Nucleus accumbens (tissue), 56 donors: Measurements from ENCODE around the gene ZKSCAN3.
"Not testable (repeated sequence)": the region's sequence is repeated elsewhere in the genome, so short reads cannot be mapped to it uniquely, and the experiment has no call there.

Source experiments
- DNase-seq, 56 donors: peaks; one replicate each; lab custom pipeline; 2025; lab: John Stamatoyannopoulos, UW

ZKSCAN3 gene

DNA sequence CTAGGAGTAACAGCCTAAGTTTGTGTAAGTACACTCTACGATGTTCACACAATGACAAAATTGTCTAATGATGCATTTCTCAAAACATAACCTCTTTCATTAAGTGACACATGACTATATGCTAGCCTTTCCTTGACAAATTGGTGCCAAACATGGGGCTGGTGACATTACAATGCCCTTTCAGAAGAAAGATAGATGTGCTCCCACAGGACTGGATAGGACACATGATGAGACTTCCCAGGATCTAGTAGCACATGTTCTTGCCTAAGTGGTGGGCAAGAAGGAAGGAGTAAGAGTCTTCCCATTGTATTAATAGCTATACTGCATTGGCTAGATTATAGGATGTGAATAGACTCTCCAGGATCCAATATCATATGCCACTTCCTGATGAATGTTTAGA, 21.5 kb downstream of the ZKSCAN3 start:
- no peak for DNase-seq

DNA sequence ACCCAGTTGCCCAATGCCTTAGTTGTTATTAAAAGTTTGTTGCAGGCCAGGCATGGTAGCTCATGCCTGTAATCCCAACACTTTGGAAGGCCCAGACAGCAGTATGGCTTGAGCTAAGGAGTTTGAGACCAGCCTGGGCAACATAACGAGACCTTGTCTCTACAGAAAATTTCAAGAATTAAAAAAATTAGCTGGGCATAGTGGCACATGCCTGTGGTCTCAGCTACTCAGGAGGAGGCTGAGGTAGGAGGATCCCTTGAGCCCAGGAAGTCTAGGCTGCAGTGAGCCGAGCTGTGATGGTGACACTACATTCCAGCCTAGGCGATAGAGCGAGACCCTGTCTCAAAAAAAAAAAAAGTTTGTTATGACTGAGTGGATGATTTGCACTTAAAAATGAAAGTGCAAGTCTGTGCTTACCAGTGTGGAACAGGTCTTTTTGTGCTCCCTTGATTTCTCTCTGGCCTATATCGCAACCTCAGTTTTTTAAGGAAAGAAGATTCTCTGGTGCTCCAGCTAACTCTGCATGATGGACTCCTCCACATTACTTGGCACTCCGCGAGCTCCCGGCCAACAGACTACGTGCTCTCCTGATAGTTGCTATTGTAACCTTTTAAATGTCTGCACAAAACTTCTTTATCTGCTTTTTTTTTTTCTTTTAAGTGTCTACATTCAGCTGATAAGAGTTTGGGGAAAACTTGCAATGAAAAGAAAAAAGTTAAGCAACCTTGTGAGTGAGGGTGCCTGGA, 22.1 kb downstream of the ZKSCAN3 start:
- no peak for DNase-seq

DNA sequence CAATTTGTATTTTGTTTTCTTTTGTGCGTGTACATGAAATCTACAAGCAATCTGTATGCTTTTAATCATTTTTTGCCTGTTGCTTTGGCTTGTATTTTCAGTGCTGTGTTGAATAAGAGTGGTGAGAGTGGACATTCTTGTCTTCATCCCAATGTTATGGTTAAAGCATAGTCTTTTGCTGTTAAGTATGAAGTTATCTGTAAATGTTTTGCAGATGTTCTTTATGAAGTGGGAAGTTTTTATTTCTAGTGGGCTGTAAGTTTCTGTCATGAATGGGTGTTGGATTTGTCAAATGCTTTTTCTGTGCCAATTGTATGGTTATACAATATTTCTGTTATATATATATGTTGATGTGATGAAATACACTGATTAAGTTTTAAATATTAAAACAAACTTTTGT, 24.2 kb downstream of the ZKSCAN3 start:
- no peak for DNase-seq

DNA sequence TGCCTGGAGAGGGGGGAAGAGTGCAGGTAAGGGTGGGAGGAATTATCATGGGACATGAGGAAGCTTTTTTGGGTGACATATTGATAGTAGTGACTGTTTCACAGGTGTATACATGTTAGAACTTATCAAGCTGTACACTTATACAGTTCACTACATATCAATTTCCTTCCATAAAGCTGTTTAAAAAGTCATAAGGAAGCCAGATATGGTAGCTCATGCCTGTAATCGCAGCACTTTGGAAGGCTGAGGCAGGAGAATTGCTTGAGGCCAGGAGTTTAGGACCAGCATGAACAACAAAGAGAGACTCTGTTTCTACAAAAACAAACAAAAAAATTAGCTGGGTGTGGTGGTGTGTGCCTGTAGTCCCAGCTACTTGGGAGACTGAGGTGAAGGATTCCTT, 28.1 kb downstream of the ZKSCAN3 start:
- DNase-seq, result no peak

DNA sequence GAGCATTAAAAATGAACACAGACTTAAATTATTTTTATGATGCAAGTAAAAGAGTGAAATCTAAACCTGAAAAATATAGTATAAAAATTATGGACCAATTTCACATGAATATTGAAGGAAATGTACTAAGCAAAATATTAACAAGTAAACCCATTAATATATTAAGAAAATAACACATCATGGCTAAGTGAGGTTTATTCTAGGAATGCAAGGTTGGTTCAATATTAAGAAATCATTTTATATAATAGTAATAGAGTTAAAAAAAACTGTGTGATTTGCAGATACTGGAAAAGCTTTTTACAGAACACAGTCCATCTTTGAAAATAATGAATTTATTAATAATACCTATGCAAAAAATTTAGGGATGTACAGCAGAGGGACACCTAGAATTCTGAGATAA, 28.9 kb downstream of the ZKSCAN3 start:
- DNase-seq, result no peak

DNA sequence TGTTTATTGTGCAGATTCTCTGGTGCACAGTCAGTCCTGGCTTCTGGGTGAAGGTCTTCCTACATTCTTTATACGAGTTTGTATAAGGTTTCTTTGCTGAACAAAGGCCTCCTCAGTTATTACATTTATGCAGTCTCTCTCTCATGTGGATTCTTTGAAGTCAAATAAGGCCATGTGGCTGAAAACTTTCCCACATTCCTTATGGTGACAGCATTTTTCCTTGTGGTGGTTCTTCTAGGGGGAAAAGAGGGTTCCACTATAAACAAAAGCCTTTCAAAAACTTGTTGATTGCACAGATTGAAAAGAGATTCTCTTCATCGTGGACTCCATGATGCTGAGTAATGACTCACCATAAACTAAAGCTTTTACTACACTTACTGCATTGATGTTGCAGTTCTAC, 30.6 kb downstream of the ZKSCAN3 start:
- DNase-seq, result no peak

DNA sequence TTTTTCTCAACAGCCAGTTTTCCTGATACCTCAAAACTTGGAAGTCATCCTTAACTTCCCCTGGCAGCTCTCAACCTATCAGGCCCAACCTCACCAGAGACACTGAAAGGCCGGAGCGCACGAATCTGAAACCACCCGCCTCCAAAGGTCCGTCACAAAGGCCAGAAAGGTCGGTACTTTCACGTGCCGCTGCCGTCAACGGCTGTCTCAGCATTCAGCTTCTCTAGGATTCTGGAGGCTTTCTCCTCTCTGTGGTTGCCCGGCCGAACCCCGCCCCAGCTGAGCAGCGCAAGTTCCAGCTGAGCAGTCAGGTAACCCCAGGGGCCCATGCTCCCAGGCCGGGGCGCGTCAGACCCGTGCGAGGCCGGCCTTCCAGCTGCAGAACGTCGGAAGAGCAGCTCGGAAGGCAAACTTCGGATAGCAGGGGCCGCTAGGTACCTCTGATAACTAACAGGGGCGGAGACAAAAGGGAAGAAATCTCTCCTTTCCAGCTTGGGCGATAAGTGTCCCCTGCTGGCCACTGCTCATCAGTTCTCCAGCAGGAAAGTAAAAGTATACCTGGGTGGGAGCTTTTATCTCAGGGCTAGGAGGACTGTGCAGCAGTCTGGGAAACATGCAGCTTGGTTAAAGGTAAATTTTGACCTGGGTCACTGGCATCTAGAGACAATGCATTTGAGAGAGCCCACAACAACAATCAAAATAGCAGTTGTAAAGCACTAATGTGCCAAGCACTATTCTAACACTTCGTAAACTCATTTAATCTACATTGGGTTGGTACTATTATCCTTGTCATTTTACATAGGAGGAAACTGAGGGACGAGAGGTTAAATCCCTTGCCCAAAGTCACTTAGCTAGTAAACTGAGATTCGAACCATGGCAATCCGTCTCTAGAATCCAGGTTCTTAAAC, 33.7 kb downstream of the ZKSCAN3 start:
- DNase-seq, result peak in 49 of 56 donors; percentile 1 to 74 (median 29)

DNA sequence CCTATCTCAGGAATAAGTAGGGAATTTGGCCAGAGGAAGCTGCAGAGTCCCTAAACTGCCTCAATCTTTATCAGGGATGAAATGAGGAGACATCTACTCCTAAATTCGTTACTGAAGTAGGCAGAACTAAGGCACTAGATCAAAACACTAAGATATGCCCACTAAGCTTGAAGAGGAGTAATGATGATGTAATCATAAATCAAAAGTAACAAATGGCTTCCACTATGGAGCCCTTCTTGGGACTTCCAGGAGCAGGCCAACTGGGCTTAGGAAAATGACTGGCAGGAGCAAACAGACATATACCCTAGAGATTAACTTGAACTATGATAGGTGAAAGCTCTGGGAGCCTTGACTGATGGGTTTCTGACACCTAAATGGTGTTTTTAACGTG, 34.4 kb downstream of the ZKSCAN3 start:
- no peak for DNase-seq

DNA sequence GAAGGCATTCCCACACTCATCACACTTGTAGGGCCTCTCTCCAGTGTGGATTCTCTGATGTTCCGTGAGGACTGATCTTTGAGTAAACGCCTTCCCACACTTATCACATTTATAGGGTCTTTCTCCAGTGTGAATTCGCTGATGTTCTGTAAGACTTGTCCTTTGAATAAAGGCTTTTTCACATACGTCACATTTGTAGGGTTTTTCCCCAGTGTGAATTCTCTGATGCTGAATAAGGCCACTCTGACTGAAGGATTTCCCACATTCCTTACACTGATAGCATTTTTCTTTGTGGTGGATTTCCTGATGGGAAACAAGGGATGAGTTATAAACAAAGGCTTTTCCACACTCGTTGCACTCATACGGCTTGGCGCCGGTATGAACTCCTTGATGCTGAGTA, 40.9 kb downstream of the ZKSCAN3 start:
- no peak for DNase-seq

DNA sequence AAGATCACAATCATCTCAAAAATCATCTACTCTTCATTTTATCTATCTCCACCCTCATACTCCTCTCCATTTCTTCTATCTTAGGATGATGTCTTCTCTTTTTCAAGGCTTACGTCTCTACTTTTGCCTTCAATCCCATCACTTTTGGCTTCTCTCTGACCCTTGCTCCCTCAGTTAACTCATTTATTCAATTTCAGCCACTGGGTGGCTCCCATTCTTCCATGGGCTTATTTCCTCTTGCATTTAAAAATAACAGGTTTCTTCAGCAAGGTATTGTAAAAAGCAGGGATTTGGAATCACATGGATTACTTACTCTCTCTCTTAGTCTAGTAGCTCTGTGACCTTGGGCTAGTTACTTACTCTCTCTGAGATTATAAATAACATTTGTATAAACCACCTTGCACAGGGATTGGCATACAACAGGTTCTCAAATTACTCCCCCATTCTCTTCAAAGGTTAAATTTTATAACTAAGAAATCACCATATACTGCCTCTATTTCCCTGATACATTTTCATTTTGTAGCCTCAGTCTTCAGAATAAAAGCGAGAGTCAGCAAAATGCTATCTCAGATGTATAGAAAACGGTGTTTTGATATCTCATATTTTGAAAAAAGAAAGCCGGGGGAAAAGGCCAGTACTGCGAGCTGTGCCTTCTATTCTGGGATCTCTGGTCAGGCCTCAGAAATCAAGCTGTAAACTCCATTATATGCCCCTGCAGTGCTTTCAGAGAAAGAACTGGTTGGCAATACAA, 44.3 kb downstream of the ZKSCAN3 start:
- no peak for DNase-seq

DNA sequence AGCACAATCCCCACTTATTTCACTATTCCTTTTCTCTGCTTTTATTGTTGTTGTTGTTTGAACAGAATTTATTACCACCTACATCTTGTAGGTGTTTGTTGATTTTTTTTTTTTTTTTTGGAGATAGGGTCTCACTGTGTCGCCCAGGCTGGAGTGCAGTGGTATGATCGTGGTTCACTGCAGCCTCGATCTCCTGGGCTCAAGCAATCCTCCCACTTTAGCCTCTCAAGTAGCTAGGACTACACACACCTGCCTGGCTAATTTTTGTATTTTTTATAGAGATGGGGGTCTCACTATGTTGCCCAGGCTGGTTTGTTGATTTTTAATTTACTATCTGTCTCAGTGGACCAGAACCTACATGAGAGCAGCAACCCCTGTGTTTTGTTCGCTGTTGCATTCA, 46.2 kb downstream of the ZKSCAN3 start:
- no peak for DNase-seq

DNA sequence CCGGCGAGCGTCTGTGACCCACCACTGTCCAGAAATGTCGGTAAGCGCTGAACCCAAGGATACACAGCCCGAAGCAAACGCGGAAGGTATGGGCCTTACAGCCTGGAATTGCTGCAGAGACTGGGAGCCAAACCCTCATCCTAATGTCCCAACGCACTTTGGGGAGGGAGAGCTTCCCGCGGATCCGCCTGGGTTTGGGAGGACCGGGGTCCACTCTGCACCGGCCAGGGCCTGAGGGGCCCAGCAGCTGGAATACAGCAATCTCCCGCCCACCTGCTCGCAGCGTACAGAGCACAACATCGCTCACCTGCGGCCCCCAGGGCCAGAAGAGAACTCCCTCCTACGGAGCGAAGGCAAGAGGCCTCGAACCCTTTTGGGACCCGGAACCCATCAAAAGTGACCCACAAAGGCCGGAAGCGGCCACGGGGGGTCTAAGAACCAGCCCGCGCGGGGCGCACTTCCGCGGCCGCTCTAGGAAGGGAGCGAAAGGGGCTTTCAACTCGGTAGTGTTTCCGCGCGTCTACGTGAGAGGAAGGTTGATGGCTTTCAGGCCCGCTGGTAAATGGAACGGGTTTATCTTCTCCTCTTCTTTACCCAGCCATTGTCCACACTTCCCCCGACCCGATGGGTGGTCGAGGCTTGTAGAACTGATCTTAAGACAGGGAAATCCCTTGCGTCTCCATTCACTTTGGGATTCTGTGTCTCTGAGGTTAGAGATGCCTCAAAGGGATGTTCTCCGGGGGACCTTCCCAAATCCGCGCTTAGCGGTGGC, 49.8 kb downstream of the ZKSCAN3 start, which contains the start of gene ZSCAN12:
ZSCAN12 (minus strand) TSS at position 398 of the 772 bp plus-strand sequence. CDS start 1,342 bp downstream, outside the sequence.
- DNase-seq, result peak in 55 of 56 donors; percentile 19 to 91 (median 73)

DNA sequence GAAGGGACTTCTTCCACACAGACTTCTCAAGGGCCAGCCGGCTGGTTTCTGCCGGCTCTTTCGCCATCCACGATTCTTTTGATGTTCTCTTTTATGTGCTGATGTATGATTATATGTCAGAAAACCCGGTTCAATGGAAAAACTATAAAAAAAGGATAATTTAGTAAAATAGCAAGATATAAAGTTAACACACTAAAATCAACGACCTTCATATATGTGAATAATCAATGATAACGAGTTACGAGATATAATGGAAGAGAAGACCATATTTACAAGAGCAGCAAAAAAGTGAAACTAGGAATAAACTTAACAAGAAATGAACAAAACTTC, 50.3 kb downstream of the ZKSCAN3 start:
- DNase-seq, result no peak

DNA sequence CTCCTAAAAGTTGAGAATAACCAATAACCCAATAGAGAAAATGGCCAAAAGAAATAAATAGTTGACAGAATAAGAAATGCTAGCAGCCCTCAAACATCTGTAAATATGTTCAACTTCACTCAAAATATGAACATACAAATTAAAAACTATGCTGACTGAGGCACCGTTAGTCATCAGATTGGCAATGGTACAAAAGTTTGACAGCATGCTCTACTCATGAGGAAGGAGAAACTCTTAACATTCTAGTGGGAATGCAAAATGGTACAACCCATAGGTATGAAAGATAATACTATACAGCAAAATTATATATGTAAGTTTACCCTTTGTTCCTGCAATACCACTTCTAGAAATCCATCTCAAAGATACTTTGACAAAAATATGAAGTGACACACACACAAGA, 51.4 kb downstream of the ZKSCAN3 start:
- no peak for DNase-seq

DNA sequence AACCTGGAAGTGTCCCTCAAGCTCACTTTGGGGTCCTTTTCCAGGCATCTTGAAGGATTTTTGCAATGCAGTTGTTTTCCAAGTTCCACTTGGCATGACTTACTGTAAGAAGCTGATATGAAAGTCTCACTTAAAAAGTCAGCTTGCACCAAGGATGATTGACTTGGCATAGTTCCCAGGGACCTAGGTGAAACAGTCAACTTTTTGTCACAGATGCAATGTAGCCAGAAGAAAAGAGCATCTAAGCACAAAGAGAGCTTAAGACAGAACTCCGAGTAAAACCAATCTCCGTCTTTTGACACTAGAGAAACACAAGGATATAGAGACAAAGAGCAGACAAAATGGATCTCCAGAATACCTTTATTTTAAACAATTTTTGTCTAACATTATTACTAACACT, 52.5 kb downstream of the ZKSCAN3 start:
- no peak for DNase-seq

DNA sequence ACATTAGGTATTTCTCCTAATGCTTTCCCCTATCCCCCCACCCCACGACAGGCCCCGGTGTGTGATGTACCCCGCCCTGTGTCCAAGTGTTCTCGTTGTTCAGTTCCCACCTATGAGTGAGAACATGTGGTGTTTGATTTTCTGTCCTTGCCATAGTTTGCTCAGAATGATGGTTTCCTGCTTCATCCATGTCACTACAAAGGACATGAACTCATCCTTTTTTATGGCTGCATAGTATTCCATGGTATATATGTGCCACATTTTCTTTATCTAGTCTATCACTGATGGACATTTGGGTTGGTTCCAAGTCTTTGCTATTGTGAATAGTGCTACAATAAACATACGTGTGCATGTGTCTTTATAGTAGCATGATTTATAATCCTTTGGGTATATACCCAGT, 54.2 kb downstream of the ZKSCAN3 start:
- DNase-seq, result not testable (repeated sequence)

DNA sequence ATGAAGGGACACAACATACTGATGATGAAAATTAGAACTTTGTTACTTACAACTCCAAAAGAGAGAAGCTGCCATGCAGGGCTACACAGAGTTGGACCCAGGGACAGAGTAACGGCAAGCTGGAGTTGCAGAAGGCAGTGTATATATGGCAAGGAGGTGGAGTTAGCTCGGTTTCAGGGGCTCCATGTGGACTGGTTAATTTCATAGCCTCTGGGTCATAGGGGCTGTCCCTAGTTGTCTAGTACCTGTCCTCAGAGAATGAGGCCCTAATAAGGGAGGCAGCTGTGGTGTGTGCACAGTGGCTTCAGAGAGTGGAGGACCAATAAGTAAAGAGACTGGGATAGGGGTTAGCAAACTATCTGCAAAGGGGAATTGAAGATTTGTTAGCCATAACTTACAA, 57.7 kb downstream of the ZKSCAN3 start:
- DNase-seq, result no peak

DNA sequence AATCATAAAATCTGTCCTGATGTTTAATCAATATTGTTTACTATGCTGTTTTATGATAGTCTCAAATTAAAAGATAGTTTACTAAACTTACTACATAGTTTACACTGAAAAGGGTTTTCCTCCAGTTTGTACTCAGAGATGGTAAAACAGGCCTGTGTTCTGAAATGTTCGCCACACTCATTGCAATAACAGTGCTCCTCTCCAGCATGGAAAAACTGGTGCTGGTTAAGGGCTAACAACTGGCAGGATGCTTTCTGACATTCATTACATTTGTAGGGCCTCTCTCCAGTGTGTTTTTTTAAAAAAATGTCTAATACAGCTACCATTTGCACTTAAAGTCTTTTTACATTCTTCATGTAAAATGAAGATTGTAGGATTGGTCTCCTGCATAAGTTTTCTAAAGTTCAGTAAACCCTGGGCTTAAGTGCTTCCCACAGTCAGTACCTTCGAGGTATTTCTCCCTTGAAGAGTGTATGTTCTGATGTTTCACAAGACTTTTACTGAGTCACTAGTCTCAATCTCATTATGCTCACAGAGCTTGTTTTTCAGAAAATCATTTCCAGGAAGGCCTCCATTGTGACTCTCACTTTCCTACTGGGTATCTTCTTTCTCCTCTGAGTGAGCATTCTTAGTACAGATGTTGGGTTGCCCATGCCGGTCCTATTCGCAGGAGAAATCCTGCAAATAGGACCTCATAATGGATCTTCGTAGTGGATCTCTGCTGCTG, 58.5 kb downstream of the ZKSCAN3 start:
- no peak for DNase-seq

DNA sequence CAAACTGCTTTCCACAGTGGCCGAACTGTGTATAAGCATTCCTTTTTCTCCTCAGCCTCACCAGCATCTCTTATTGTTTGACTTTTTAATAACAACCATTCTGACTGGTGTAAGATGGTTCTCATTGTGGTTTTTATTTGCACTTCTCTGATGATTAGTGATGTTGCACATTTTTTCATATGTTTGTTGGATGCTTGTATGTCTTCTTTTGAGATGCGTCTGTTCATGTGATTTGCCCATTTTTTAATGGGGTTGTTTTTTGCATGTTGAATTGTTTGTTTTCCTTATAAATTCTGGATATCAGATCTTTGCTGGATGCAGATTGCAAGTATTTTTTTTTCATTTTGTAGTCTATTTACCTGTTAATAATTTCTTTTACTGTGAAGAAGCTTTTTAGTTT, 61.0 kb downstream of the ZKSCAN3 start:
- no peak for DNase-seq

DNA sequence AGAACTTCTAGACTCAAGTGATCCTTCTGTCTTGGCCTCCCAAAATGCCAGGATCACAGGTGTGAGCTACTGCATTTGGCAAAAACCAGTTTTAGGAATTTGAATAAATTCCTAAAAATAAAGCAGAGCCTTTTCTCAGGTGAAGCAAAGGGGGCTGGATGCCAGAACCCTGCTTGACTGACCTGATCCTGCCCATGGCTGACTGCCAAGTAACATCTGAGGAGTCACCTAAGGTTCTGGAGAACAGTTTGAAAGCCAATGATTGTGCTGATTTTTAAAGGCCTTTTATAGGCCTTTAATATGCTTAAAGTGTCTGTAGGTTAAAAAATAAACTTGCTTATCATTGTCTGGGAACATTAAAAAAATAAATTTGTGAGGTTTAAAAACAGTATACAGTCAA, 63.9 kb downstream of the ZKSCAN3 start:
- no peak for DNase-seq
